IPS DF 19.7 (cell line): Measurements from ENCODE around the gene CT45A5.
"Not testable (repeated sequence)": the region's sequence is repeated elsewhere in the genome, so short reads cannot be mapped to it uniquely, and the experiment has no call there.

Experiments used
- DNase-seq: peaks from one replicate; pipeline ENCODE4 v3.0.0-alpha.2; 2013; ENCODE audit warnings: low read depth, low spot score

CT45A5 gene

DNA sequence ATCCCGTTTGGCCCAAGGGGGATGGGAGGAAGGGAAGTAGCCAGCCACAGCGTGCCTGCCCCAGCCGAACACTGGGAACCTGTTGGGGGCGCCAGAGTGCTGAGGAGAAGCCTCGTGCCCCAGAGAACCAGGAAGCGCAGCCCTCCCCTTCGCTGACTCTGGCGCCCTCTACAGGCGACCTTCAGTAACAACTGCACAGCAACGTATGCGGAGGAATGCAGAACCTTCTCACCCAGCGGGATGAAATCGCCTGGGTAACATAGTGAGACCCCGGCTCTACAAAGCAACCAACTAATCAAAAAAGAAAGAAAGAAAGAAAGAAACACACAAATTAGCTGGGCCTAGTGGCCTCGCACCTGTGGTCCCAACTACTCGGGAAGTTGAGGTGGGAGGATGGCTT, at the start of gene CT45A5:
Gene CT45A5, minus strand, starts transcription at position 101 of the 400 bp plus-strand sequence. CDS start 3,774 bp downstream, outside the sequence.
- DNase-seq = not testable (repeated sequence)

- DNase-seq = not testable (repeated sequence)
Measured at GRCh38 chrX:135819912-135820311, 34.6 kb upstream of the CT45A5 start, which contains the start of gene CT45A2. Gene CT45A2, minus strand, starts transcription at chrX:135820012. Its CDS starts 3,747 bp downstream, at chrX:135816265.

- DNase-seq = not testable (repeated sequence)
Measured at GRCh38 chrX:135802687-135803086, 17.4 kb upstream of the CT45A5 start, which contains the start of gene CT45A6. Gene CT45A6, minus strand, starts transcription at chrX:135802787. Its CDS starts 3,794 bp downstream, at chrX:135798993.

- not testable (repeated sequence) for DNase-seq
Measured at GRCh38 chrX:135768091-135768490, 17.2 kb downstream of the CT45A5 start, which contains the start of gene CT45A3. Gene CT45A3, minus strand, starts transcription at chrX:135768191. Its CDS starts 3,747 bp downstream, at chrX:135764444.

GRCh38 chrX:135744739-135745138, 40.6 kb downstream of the CT45A5 start:
- DNase-seq = not testable (repeated sequence)

DNA sequence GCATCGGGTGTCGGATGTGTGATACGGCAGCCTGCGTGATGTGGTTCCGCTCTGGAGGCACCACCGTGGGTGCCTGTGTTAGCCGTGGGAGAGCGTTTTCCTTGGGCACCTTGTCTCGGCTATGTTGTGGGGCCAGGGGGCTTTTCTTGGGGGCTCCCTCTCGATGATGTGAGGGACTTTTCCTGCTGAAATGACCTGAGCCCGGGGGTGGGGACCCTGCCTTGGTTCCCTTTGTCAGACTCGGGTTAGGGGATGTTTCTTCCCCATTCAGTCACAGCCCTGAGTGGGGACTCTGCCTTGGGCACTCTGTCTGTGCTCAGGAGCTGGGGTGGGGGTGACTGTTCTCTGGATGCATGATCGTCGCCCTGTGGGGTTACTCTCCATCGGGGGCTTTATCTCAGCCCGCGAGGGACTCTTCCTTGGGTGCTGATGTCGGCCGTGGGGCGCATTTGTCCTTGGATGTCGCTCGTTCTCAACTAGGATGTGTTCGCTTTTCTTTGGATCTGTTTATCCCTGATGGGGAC, 44.0 kb downstream of the CT45A5 start:
- DNase-seq = no peak

GRCh38 chrX:135740681-135741149, 44.6 kb downstream of the CT45A5 start:
- no peak for DNase-seq

GRCh38 chrX:135737366-135738071, 47.8 kb downstream of the CT45A5 start:
- DNase-seq = no peak

DNA sequence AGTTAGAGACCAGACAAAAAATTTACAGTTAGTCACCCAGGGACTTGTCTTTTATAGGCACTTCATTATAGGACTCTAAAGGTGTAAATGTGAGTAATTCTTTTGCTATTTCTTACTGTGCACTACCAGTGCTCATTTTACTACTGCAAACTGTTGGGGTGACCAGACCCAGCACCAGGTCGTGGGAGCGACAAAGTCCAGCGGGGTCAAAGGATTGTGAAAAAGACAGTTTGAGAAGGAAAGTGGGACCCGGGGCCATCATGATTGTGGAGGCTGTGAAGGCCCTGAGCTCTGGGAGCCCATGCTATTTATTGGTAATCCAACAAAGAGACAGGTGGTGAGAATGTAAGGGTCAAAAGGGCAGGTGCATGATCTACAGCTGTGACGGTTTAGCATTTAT, 50.6 kb downstream of the CT45A5 start:
- DNase-seq = not testable (repeated sequence)
